ENCODE data around the gene ABLIM1. TPM values are rescaled to one million over a fixed set of nuclear protein-coding genes. Genes with fewer than 3 reads are reported as not detected.

ABLIM1 gene
- total RNA-seq, 1 donor from 2014 or later, result 39.8 TPM

GRCh38 chr10:114674346-114674745 is 16.3 kb upstream of the ABLIM1 start:
- Mint-ChIP-seq H3K4me1 (peaks cover 13% of the 10 kb centered on the region), H3K36me3 (no peaks in the 10 kb centered on the region), H3K4me3 (no peak overlapping the region), H3K27ac (no peak overlapping the region), H3K27me3 (ENCODE audit: insufficient read depth, low read depth) (peaks cover 7% of the 10 kb centered on the region), H3K9me3 (no peaks in the 10 kb centered on the region)
- Histone ChIP-seq H3K27ac (no peak overlapping the region), H3K4me3 (no peak overlapping the region), H3K9me3 (ENCODE audit: low read depth) (no peaks in the 10 kb centered on the region), H3K27me3 (no peaks in the 10 kb centered on the region), H3K9ac (no peak overlapping the region), H2AFZ (replicated peaks) (no peak overlapping the region), H3K4me2 (no peak overlapping the region), H3K4me1 (peaks cover 20% of the 10 kb centered on the region), H3K79me2 (ENCODE audit: low read depth) (no peaks in the 10 kb centered on the region), H4K20me1 (ENCODE audit: low read depth) (no peaks in the 10 kb centered on the region), H3F3A (ENCODE audit: low read depth) (peaks cover 16% of the 10 kb centered on the region), H3K36me3 (no peaks in the 10 kb centered on the region)
- no peak for TF ChIP-seq EZH2 (IDR thresholded peaks at IDR 0.05)
- no peak for TF ChIP-seq CTCF (IDR thresholded peaks at IDR 0.05)
- no peak for TF ChIP-seq EZH2phosphoT487 (IDR thresholded peaks at IDR 0.05)
- no peak for DNase-seq (ENCODE audit: low spot score)

GRCh38 chr10:114669648-114670047 is 11.6 kb upstream of the ABLIM1 start:
- TF ChIP-seq EZH2phosphoT487 (IDR thresholded peaks at IDR 0.05) (no peak), CTCF (IDR thresholded peaks at IDR 0.05) (no peak), EZH2 (IDR thresholded peaks at IDR 0.05) (no peak)
- no peak for DNase-seq (ENCODE audit: low spot score)
- H3K36me3 Mint-ChIP-seq, result no peaks in the 10 kb centered on the region
- no peaks in the 10 kb centered on the region for H3F3A ChIP-seq (ENCODE audit: low read depth)
- peaks cover 7% of the 10 kb centered on the region for H3K4me1 Mint-ChIP-seq
- no peak overlapping the region for H3K4me2 ChIP-seq
- H3K27ac Mint-ChIP-seq, result no peak overlapping the region
- H4K20me1 ChIP-seq (ENCODE audit: low read depth), result no peaks in the 10 kb centered on the region
- no peak overlapping the region for H3K4me3 Mint-ChIP-seq
- H3K9ac ChIP-seq, result no peak overlapping the region
- no peaks in the 10 kb centered on the region for H3K27me3 ChIP-seq
- peaks cover 7% of the 10 kb centered on the region for H3K9me3 Mint-ChIP-seq
- H3K4me1 ChIP-seq, result peaks cover 5% of the 10 kb centered on the region
- peaks cover 7% of the 10 kb centered on the region for H3K27me3 Mint-ChIP-seq (ENCODE audit: insufficient read depth, low read depth)
- H3K36me3 ChIP-seq, result no peaks in the 10 kb centered on the region
- no peak overlapping the region for H3K4me3 ChIP-seq
- no peak overlapping the region for H3K27ac ChIP-seq
- no peak overlapping the region for H2AFZ ChIP-seq (replicated peaks)
- no peaks in the 10 kb centered on the region for H3K79me2 ChIP-seq (ENCODE audit: low read depth)
- H3K9me3 ChIP-seq (ENCODE audit: low read depth), result peaks cover 7% of the 10 kb centered on the region

GRCh38 chr10:114668375-114669080 is 10.5 kb upstream of the ABLIM1 start:
- DNase-seq (ENCODE audit: low spot score), result no peak
- H3K4me1 Mint-ChIP-seq, result peaks cover 13% of the 10 kb centered on the region
- Histone ChIP-seq H4K20me1 (ENCODE audit: low read depth) (no peaks in the 10 kb centered on the region), H3K27me3 (no peaks in the 10 kb centered on the region), H3K27ac (no peak overlapping the region), H3K4me1 (peaks cover 13% of the 10 kb centered on the region), H3K9ac (no peak overlapping the region), H3K4me3 (no peak overlapping the region), H3K9me3 (ENCODE audit: low read depth) (peaks cover 7% of the 10 kb centered on the region), H3K36me3 (no peaks in the 10 kb centered on the region), H3K79me2 (ENCODE audit: low read depth) (no peaks in the 10 kb centered on the region), H3K4me2 (no peak overlapping the region), H2AFZ (replicated peaks) (no peak overlapping the region), H3F3A (ENCODE audit: low read depth) (no peaks in the 10 kb centered on the region)
- H3K36me3 Mint-ChIP-seq, result no peaks in the 10 kb centered on the region
- TF ChIP-seq EZH2 (IDR thresholded peaks at IDR 0.05) (no peak), CTCF (IDR thresholded peaks at IDR 0.05) (no peak), EZH2phosphoT487 (IDR thresholded peaks at IDR 0.05) (no peak)
- H3K27me3 Mint-ChIP-seq (ENCODE audit: insufficient read depth, low read depth), result peaks cover 7% of the 10 kb centered on the region
- no peak overlapping the region for H3K4me3 Mint-ChIP-seq
- no peak overlapping the region for H3K27ac Mint-ChIP-seq
- peaks cover 7% of the 10 kb centered on the region for H3K9me3 Mint-ChIP-seq

Data from neural progenitor cell (in vitro differentiated cells).